Measurements from ENCODE around the gene NTNG2.
"Not testable (repeated sequence)": the region's sequence is repeated elsewhere in the genome, so short reads cannot be mapped to it uniquely, and the experiment has no call there.

The NTNG2 gene

DNA sequence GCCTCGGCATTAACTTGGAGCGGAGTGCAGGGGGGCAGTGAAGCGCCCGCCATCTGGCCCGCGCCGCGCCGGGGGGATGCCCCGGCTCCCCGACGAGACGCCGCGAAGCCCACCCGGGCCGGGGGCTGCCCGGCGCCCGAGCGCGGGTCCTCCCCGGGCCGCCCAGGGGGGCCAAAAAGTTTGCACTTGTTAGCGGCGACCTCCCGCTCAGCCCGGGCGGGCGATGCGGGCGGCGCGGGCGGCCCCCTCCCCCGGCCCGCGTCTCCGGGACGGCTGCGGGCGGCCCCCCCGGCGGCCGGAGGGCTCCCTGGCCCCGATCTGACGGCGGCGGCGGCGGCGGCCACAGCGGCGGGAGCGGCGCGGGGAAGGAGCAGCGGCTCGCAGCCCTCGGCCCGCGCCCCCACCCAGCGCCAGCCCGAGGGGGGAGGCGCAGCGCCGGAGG is at the start of gene NTNG2:
Gene NTNG2 (plus strand): TSS at position 316 of the 442 bp plus-strand sequence. CDS start 4,774 bp downstream, outside the sequence.
- no peak for DNase-seq

DNA sequence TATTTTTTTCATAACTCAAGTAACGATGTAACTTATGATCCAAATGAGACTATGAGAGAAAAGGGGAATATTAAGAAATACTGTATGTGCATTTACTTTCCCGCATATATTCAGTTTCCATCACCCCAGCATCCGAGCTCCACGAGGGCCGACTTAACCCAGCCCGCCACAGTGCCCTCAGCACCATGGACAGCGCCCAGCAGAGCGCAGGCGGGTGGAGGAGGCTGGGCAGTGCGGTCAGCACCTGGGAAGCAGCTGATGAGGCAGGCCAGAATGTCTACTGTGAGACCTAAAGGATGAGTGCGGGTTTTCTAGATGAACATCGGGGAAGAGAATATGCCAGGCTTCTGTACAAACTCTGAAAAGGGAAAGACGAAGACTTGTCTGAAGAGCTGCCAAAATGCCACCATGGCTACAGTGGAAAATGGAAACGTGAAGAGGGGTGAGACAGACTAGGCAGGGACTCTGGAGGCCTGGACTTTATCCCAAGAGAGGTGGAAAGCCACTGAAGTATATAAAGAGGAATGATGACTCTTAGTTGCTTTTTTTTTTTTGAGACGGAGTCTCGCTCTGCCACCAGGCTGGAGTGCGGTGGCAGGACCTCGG is 47.7 kb upstream of the NTNG2 start:
- DNase-seq = no peak

DNA sequence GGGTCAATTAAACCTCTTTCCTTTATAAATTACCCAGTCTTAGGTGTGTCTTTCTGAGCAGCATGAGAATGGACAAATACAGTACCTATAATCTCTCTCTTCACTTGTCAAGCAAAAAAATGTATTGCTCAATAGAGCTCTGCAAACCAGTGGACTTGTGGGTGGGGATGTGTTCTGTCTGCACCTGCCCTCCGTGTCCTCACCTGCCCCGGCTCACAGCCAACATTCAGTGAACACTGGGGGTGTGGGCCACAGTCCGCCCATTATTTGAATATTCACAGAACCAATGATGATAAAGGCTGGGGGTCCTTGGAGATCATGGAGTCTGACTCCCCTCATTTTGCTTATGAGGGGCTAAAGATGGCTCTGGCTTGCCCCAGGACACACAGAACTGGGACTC is 45.3 kb upstream of the NTNG2 start:
- no peak for DNase-seq

DNA sequence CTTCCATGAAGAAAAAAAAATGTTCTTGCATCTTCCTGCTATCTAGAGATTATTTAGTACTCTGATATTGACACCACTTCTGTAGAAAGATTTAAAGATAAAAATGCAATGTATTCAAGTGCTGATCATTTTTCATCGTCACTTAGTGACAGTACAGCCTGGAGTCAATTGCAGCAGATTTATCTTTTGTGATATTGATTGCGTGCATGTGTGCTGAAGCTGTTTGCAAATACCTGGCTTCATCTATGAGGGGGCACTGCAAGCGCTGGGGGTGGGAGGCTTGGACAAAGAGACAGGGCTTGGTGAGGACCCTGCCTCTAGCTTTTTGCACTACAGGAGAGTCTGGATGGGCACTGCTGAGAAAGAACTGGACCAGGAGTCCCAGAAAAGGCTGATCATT is 44.2 kb upstream of the NTNG2 start:
- DNase-seq = no peak

- no peak for DNase-seq
These were observed 40.8 kb upstream of the NTNG2 start for GRCh38 chr9:132121021-132121420.

DNA sequence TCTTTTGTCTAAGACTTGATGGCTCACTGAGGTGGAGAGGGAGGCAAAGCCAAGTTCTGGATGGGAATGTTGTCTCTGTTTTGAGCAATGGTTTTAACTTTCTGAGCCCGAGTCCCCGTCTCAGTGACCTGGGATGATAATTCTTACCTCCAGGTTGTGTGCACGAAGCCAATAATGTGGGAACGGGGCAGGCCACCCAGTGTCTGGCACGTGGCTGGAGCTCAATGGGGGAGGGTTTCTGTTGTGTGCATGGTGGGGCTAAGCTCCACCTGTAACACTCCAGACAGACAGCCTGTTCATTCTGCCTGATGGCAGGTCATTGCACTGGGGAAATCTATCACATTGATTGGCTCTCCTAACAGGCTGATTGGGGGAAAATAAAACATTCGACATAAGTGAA is 37.1 kb upstream of the NTNG2 start:
- DNase-seq = no peak

DNA sequence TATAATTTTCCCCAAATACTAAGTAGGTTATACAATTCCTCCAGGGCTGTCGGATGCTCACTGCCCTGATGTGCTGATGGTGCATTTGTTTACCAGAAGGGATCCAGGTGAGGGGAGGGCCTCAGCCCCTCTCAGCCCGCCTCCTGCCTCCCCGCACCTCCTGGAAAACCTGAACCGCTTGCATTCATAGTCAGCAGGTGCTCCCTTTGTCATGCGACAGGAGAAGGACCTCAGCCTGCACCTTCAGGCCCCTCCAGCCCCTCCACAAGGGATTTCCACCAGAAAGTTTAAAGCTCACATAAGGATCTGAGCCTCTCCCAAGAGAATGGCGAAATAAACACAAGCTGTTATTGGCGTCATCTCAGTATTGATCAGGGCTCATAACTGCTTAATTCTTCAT is 36.5 kb upstream of the NTNG2 start:
- no peak for DNase-seq

GRCh38 chr9:132125944-132126679 is 35.7 kb upstream of the NTNG2 start:
- no peak for DNase-seq

DNA sequence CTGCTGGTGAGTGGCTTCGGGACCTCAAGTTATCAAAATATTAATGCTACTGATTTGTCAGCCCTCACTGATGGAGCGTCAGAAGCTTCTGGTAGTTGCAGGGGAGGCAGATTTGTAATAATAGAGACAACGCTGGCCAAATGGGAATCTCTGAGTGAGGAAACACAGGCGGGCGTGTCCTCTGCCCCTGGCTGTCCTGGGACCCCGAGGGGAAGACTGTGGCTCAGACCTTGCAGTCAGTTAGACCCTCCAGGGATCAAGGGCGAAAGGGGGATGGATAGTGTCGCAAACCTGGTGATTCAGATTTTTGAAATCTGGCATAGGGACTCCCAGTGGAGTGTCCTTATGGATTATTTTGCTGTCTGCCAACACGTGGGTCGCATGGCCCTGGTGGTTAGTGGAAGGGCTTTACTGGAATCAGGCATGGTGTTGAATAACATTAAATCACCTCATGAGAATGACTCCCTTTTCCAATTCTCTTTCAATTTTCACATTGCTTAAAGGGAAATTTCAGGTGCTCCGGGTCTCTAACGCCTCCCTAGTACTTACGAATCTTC is 35.1 kb upstream of the NTNG2 start:
- DNase-seq = no peak

DNA sequence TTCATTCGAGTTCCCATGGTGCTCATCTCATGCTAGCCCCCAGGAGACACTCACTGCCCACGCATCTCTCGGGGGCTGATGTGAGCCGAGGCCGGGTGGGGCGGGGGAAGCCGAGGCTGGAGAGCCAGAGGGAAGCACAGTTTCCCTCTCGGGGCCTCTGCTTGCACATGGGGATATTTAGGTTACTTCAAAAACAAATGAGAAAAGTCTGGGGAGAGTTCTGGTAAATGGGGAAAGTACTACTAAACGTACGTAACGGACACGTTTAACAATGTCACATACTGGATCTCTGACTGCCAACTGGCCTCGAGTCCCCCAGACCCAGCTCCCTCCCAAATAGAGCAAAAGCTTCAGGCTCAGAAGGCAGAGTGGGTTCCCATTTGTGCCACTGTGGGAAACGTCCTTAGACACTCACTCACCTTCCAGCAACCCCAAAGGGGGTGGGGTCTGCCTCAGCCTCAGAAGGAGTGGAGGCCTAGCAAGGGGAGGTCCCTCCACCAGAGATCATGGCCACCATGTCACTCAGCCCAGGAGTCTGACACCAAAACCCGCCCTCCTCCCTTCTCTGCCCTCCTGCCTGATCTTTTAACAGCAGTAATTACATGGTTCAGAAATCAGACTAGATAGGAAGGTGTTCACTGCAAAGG is 33.8 kb upstream of the NTNG2 start:
- DNase-seq = no peak

GRCh38 chr9:132129535-132129934 is 32.3 kb upstream of the NTNG2 start:
- no peak for DNase-seq

DNA sequence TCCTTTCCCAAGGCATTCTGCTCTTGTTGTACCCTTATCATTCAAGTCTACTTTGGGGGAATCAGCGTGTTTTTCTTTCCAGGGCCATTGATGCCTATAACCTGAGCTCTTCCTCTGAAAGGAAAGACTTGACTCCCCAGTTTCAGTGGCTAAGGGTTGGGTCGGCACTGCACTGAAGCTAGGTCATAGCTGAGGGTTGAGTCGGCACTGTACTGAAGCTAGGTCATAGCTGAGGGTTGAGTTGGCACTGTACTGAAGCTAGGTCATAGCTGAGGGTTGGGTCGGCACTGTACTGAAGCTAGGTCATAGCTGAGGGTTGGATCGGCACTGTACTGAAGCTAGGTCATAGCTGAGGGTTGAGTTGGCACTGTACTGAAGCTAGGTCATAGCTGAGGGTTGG is 27.8 kb upstream of the NTNG2 start:
- DNase-seq = not testable (repeated sequence)

- DNase-seq = no peak
These were observed 26.4 kb upstream of the NTNG2 start for GRCh38 chr9:132135456-132135855.

DNA sequence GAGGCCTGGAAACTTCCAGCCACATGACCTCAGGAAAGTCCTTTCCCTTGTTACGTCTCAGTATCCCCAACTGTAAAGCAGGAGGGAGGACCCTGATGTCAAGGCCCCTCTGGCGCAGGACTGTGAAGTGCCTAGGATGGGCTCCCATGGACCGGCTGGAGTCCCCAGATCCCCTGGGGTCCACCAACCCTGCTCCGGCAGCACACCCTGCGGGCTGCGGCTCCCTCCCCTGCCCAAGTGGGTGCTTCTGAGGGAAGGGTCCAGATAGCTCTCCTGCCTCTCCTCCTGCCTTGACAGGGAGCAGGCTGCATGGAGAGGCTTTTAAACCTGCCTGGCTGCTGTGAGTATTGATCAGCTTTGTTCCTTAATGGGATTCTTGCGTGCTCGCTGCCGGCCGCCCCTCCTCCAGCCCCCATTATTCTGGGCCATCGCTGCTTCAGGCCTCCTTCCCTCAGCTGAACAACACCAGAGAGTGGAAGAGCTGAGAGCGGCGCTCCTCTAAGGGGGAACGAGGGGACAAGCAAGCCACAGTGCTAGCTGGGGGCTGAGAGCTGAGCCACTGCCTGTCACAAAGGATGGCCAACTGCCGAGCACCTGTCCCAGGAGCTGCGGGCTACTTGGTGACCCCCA is 25.6 kb upstream of the NTNG2 start:
- DNase-seq = no peak

GRCh38 chr9:132141344-132141947 is 20.4 kb upstream of the NTNG2 start:
- DNase-seq = no peak

- no peak for DNase-seq
These were observed 19.8 kb upstream of the NTNG2 start for GRCh38 chr9:132141948-132142594.

GRCh38 chr9:132142924-132143323 is 18.9 kb upstream of the NTNG2 start:
- DNase-seq = no peak

- DNase-seq = no peak
These were observed 18.5 kb upstream of the NTNG2 start for GRCh38 chr9:132143359-132143758.

DNA sequence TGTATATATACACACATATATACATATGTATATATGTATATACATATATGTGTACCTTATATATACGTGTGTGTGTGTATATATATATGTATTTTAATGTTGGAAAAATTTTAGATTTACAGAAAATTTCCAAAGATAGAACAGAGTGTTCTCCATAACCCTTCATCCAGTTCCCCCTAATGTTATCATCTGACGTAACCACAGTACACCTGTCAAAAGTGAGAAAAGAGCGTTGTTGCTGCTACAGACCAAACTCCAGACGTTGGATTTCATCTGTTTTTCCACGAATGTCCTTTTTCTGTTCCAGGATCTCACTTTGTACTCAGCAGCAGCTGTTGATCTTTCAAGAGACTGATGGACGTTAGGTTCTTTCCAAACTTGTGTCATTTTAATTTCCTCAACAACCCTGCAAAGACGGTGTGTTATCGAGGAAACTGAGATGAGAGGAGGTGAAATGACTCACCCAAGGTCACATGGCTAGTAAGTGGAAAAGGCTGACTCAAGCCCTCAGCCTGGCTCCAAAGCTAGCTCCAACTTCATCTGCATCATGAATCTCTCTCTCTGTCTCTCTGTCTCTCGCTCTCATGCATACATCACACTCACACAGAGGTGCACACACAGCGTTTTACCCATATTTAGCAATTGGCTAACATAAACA is 17.0 kb upstream of the NTNG2 start:
- DNase-seq = peak in 1 of 2 experiments; percentile 14

DNA sequence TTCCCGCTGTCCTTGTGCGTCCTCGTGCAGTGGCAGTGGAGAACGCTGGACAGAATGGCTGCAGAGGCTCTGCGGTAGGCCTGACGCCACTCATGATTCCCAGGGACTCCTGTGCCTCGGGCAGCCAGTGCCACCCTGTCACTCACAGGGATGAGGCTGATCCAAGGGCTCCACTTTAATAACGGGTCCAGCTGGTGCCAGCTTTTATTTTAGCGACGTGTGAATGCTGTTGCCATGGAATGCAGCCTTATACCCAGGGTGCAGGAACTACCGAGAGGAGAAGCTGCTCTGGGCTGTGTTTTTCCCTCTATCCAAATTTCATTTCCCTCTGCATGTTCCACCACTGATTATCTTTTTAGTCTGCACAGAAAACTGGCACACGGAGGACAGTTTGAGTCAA is 15.8 kb upstream of the NTNG2 start:
- no peak for DNase-seq

DNA sequence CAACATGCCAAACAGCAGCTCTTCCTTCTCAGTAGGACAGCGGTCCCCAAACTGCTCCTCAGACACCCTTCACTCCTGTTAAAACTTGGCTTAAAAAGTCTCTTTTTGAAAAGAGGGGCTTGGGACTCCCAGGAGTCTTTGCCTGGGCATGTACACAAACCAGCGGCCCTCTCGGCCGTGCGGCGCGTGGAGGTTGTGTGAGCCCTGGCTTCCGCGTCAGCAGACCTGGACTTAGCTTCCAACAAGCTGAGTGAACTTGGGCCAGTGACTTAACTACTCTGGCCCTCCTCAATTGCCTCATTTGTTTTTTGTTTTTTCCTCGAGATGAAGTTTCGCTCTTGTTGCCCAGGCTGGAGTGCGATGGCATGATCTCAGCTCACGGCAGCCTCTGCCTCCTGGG is 15.3 kb upstream of the NTNG2 start:
- no peak for DNase-seq

- no peak for DNase-seq
These were observed 14.5 kb upstream of the NTNG2 start for GRCh38 chr9:132147331-132147730.
